GM15510 (cell line): ENCODE results near the gene NOL4L.

ENCODE experiments used
- POLR2A ChIP-seq: IDR thresholded peaks from 3 replicates; pipeline ENCODE4 v1.6.1; 2011; ENCODE audit warnings: borderline replicate concordance; ENCODE audit not compliant: insufficient read length; ENCODE audit errors: extremely low read depth

The NOL4L gene

GRCh38 chr20:32575227-32575581 lies 9.9 kb downstream of the NOL4L start:
- no peak for TF ChIP-seq POLR2A

- no peak for TF ChIP-seq POLR2A
These were observed 10.6 kb downstream of the NOL4L start for GRCh38 chr20:32574296-32575226.

GRCh38 chr20:32573167-32573851 lies 11.8 kb downstream of the NOL4L start:
- no peak for TF ChIP-seq POLR2A

- no peak for TF ChIP-seq POLR2A
These were observed 12.7 kb downstream of the NOL4L start for GRCh38 chr20:32572271-32572968.

- no peak for TF ChIP-seq POLR2A
These were observed 13.6 kb downstream of the NOL4L start for GRCh38 chr20:32571566-32571965.

GRCh38 chr20:32570401-32571190 lies 14.5 kb downstream of the NOL4L start:
- no peak for TF ChIP-seq POLR2A

GRCh38 chr20:32569380-32570305 lies 15.5 kb downstream of the NOL4L start:
- no peak for TF ChIP-seq POLR2A

- no peak for TF ChIP-seq POLR2A
These were observed 16.1 kb downstream of the NOL4L start for GRCh38 chr20:32569018-32569379.

GRCh38 chr20:32567384-32568178 lies 17.6 kb downstream of the NOL4L start:
- no peak for TF ChIP-seq POLR2A

GRCh38 chr20:32566379-32567374 lies 18.5 kb downstream of the NOL4L start:
- no peak for TF ChIP-seq POLR2A

GRCh38 chr20:32565735-32566032 lies 19.4 kb downstream of the NOL4L start:
- TF ChIP-seq POLR2A, result no peak
